ENCODE data around the gene TMEM200A. TPM values are rescaled to one million over a fixed set of nuclear protein-coding genes. Genes with fewer than 3 reads are reported as not detected.

The TMEM200A gene
- total RNA-seq, 1 donor from 2014 or later = 0.79 TPM

DNA sequence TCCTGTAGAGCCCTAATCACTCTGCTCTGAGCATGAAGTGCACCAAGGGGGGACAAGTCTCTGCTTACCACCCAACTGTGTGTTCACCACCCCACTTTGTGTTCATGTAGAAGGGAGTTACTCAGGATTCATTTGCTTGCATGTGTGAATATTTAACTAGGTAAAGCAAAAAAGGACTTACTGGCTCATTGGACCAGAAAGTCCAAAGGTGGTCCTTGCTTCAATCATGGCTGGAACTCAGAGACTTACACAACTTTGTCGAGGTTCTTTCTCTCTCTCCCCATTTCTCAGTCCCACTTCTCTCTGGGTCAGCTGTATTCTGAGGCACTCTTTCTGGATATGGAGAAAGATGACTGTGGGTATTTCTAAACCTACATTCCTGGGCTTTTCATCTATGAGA, 4.0 kb downstream of the TMEM200A start:
- DNase-seq (ENCODE audit: low read depth) (no peak), FAIRE-seq (no peak)
- Histone ChIP-seq H3K27me3 (ENCODE audit: control insufficient read depth, insufficient read depth, low read length) (peaks cover 11% of the 10 kb centered on the region), H3K36me3 (ENCODE audit: control insufficient read depth, insufficient read depth, low read length) (no peaks in the 10 kb centered on the region), H3K4me3 (ENCODE audit: low read depth, low read length) (no peak overlapping the region)
- TF ChIP-seq, protein P1, sequence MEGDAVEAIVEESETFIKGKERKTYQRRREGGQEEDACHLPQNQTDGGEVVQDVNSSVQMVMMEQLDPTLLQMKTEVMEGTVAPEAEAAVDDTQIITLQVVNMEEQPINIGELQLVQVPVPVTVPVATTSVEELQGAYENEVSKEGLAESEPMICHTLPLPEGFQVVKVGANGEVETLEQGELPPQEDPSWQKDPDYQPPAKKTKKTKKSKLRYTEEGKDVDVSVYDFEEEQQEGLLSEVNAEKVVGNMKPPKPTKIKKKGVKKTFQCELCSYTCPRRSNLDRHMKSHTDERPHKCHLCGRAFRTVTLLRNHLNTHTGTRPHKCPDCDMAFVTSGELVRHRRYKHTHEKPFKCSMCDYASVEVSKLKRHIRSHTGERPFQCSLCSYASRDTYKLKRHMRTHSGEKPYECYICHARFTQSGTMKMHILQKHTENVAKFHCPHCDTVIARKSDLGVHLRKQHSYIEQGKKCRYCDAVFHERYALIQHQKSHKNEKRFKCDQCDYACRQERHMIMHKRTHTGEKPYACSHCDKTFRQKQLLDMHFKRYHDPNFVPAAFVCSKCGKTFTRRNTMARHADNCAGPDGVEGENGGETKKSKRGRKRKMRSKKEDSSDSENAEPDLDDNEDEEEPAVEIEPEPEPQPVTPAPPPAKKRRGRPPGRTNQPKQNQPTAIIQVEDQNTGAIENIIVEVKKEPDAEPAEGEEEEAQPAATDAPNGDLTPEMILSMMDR (IDR thresholded peaks at IDR 0.05; ENCODE audit: insufficient read depth, low read length, severe bottlenecking) = no peak

DNA sequence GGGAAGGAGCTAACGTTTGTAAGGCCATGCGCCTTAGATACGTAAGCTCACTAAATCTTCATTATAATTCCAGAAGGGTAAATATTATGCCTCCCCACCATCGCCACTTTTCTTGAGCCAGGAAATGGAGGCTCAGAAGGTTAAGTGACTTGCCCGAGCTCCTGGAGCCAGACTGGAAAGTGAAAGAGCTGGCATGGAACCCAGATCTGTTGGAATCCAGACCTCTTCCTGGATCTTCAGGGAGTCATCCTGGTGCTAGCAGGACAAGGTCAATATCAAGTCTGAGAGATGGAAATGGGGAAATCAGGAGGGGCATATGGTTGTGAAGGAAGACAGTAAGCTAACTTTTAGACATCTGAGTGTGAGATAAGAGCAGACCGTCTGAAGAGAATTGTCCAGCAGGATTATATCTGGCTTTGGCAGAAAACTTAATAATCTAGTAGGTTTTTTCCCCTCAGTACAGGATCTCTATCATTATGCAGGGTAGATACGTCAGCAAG, 6.2 kb downstream of the TMEM200A start:
- H3K27me3 ChIP-seq (ENCODE audit: control insufficient read depth, insufficient read depth, low read length) = peaks cover 5% of the 10 kb centered on the region
- no peaks in the 10 kb centered on the region for H3K36me3 ChIP-seq (ENCODE audit: control insufficient read depth, insufficient read depth, low read length)
- H3K4me3 ChIP-seq (ENCODE audit: low read depth, low read length) = no peak overlapping the region
- TF ChIP-seq, protein P1 (IDR thresholded peaks at IDR 0.05; ENCODE audit: insufficient read depth, low read length, severe bottlenecking) = no peak
- no peak for DNase-seq (ENCODE audit: low read depth)
- no peak for FAIRE-seq

DNA sequence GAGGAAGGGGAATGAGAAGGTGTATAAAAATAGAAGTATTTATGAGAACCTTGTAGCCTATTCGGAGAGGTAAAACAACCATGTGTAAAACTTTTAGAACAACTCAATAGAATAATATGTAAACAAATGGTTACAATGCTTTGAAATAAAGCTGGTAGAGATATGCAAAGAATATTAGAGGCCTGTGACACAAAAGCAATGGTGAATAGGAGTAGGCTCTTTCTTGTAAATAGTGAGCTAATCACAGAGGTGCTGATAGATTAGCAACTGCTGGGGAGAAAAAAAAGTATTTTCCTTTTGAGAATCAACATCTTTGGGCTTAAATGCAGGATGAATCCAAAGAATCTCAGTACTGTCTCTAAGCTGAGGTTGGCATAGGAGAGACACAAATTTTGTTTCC, 7.0 kb downstream of the TMEM200A start:
- TF ChIP-seq, protein P1 (IDR thresholded peaks at IDR 0.05; ENCODE audit: insufficient read depth, low read length, severe bottlenecking) = no peak
- H3K27me3 ChIP-seq (ENCODE audit: control insufficient read depth, insufficient read depth, low read length) = peaks cover 5% of the 10 kb centered on the region
- no peak for DNase-seq (ENCODE audit: low read depth)
- no peak overlapping the region for H3K4me3 ChIP-seq (ENCODE audit: low read depth, low read length)
- no peaks in the 10 kb centered on the region for H3K36me3 ChIP-seq (ENCODE audit: control insufficient read depth, insufficient read depth, low read length)
- no peak for FAIRE-seq

DNA sequence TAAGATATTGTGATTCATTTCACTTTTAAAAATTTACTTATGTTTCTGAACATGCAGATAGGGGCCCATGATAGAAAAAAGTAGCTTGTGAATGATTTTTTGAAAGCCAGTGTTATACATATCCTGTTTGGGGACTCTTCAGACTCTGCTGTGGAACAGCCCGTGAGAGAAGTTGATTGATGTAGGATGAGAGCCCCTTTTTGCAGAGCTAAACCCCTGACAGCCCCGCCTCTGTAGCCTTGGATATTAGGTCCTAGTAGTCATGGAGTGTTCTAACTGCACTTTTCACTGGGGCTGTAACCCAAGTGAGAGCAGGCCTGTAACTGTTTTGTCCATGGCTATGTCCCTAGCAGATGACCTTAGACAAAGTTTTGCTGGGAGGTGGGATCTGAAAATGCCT, 8.2 kb downstream of the TMEM200A start:
- Histone ChIP-seq H3K4me3 (ENCODE audit: low read depth, low read length) (no peak overlapping the region), H3K36me3 (ENCODE audit: control insufficient read depth, insufficient read depth, low read length) (no peaks in the 10 kb centered on the region), H3K27me3 (ENCODE audit: control insufficient read depth, insufficient read depth, low read length) (no peaks in the 10 kb centered on the region)
- FAIRE-seq = no peak
- DNase-seq (ENCODE audit: low read depth) = no peak
- TF ChIP-seq, protein P1 (IDR thresholded peaks at IDR 0.05; ENCODE audit: insufficient read depth, low read length, severe bottlenecking) = no peak

DNA sequence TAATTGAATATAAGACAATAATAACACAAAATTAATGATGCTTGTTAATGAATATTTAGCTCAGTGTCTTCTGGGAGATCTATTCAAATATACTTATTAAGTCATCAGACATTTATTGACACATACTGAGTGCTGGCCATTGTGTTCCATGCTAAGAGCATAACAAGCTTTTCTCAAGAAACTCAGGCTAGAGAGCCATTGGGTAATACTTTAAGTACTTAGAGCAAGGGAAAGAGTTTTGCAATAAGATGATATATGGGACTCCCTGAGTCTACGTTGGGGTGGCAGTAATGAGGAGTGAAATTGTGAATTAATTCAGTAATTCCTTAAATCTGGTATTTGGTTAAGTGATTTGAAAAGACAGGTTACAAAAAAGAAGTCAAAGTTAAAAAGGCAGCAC, 11.1 kb downstream of the TMEM200A start:
- FAIRE-seq (no peak), DNase-seq (ENCODE audit: low read depth) (no peak)
- Histone ChIP-seq H3K36me3 (ENCODE audit: control insufficient read depth, insufficient read depth, low read length) (no peaks in the 10 kb centered on the region), H3K4me3 (ENCODE audit: low read depth, low read length) (no peak overlapping the region), H3K27me3 (ENCODE audit: control insufficient read depth, insufficient read depth, low read length) (no peaks in the 10 kb centered on the region)
- TF ChIP-seq, protein P1 (IDR thresholded peaks at IDR 0.05; ENCODE audit: insufficient read depth, low read length, severe bottlenecking) = no peak

DNA sequence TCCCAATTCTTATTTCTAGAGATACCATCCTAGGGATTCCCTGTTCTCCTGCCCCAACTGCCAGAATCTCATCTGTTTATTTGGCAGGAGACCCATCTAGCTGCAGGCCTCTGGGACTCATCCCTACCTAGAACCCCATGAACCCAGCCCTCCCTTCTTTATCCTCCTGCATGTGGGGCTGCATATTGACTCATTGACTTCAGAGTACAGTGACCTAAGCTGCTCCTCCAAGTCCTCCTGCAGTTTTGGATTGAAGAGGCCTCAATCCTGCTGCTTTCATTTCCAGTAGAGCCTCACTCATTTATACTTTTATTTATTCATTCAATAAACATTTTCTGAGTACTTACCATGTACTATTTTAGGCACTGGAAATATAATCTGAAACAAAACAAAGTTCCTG, 11.6 kb downstream of the TMEM200A start:
- FAIRE-seq (no peak), DNase-seq (ENCODE audit: low read depth) (no peak)
- Histone ChIP-seq H3K36me3 (ENCODE audit: control insufficient read depth, insufficient read depth, low read length) (no peaks in the 10 kb centered on the region), H3K27me3 (ENCODE audit: control insufficient read depth, insufficient read depth, low read length) (no peaks in the 10 kb centered on the region), H3K4me3 (ENCODE audit: low read depth, low read length) (no peak overlapping the region)
- TF ChIP-seq, protein P1 (IDR thresholded peaks at IDR 0.05; ENCODE audit: insufficient read depth, low read length, severe bottlenecking) = no peak
